Measurements from ENCODE around the gene APCDD1. TPM values are rescaled to one million over a fixed set of nuclear protein-coding genes. Genes with fewer than 3 reads are reported as not detected.
"Not testable (repeated sequence)": the region's sequence is repeated elsewhere in the genome, so short reads cannot be mapped to it uniquely, and the experiment has no call there.

Gene APCDD1
- total RNA-seq, 3 donors from 2014 or later = 0.21 TPM; not detected in 2

DNA sequence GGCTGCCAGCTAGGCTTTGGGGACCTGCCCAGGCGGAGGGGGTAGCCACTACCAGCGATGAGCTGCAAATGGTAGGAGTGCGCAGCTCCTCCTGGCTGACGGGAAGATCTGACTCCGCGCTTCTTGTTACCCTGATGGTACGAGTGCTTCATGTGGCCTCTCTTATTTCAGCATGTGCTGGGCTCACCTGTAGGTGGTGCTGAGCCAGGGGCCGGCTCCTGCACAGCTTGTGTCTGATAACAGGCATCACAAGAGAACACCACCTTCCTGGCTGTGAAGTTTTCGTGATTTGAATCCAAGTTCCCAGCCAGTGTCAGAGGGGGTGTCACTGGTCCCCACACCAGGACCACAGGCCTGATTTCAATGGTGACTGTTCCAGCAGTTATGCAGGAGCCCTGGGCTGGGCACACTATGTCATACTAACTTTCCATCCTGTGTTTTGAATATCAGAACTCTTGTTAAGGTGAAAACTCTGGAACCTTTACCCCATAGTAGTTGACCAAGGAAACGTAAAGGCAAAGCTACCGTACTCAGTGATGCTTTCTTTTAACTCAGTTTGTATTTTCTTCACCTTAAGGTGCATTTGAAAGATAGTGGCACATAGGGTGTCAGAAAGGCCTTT lies 28.0 kb downstream of the APCDD1 start:
- H3K27me3 Mint-ChIP-seq (ENCODE audit: low read depth) = peaks cover 2% of the 10 kb centered on the region
- no peaks in the 10 kb centered on the region for H3K36me3 Mint-ChIP-seq (ENCODE audit: insufficient read depth)
- no peaks in the 10 kb centered on the region for H3K9me3 Mint-ChIP-seq
- no peak overlapping the region for H3K4me3 Mint-ChIP-seq
- ATAC-seq = no peak
- H3K4me1 Mint-ChIP-seq (ENCODE audit: low read depth) = peaks cover 1% of the 10 kb centered on the region
- DNase-seq = no peak

DNA sequence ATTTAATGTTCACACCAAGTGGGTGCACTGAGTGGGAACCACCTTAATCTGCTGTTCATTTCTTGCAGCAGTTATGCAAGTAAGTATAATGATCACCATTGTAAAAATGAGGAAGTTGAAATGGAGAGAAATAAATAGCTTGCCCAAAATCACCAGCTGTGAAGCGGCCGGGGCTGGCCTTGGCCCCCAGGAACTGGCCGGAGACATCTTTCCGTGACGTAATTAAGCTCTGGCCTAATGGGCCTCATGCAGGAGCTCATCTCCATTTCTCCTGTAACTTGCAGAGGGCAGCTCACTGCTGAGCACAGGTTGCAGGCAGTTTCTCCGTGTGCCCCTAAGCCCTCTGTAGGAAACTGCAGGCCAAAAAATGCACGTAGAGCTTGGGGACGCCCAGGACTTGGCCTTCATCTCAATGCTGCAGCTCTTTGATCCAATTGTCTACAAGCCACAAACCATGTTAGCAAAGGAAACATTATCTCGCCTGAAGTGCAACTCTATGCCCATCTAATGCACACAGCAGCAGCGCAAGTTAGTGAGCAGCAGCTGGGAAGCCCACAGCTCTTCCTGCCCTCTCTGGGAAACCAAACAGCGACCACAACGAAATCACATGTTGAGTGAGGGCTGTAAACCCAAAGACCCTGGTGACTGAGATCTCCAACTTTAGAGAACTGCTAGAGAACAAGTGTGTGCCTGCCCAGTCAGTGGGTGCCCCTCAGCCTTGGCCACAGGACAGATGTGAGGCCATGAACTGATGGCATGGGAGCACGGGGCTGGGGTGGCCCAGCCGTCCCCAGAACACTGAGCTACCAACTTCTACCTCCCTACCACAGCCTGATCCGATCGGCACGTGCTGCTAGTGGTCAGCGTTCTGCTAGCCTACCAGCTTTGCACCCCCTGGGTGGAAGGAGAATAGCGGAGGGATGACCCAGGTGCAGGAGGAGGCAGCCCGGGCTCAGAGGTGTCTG lies 28.8 kb downstream of the APCDD1 start:
- H3K4me3 Mint-ChIP-seq = no peak overlapping the region
- peaks cover 1% of the 10 kb centered on the region for H3K27me3 Mint-ChIP-seq (ENCODE audit: low read depth)
- H3K9me3 Mint-ChIP-seq = no peaks in the 10 kb centered on the region
- H3K4me1 Mint-ChIP-seq (ENCODE audit: low read depth) = peaks cover 1% of the 10 kb centered on the region
- H3K36me3 Mint-ChIP-seq (ENCODE audit: insufficient read depth) = no peaks in the 10 kb centered on the region
- DNase-seq (no peak), ATAC-seq (peak in 1 of 2 donors; percentile 30)

DNA sequence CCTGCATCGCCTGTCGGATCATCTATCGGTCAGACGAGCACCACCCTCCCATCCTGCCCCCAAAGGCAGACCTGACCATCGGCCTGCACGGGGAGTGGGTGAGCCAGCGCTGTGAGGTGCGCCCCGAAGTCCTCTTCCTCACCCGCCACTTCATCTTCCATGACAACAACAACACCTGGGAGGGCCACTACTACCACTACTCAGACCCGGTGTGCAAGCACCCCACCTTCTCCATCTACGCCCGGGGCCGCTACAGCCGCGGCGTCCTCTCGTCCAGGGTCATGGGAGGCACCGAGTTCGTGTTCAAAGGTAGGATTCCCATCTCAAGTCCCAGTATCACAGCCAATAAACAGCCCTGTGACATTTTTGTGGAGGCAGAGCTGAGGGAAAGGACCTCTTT lies 31.0 kb downstream of the APCDD1 start:
- no peak for DNase-seq
- Mint-ChIP-seq H3K4me3 (no peak overlapping the region), H3K9me3 (no peaks in the 10 kb centered on the region), H3K4me1 (ENCODE audit: low read depth) (peaks cover 4% of the 10 kb centered on the region), H3K36me3 (ENCODE audit: insufficient read depth) (no peaks in the 10 kb centered on the region), H3K27me3 (ENCODE audit: low read depth) (peaks cover 1% of the 10 kb centered on the region)
- no peak for ATAC-seq

DNA sequence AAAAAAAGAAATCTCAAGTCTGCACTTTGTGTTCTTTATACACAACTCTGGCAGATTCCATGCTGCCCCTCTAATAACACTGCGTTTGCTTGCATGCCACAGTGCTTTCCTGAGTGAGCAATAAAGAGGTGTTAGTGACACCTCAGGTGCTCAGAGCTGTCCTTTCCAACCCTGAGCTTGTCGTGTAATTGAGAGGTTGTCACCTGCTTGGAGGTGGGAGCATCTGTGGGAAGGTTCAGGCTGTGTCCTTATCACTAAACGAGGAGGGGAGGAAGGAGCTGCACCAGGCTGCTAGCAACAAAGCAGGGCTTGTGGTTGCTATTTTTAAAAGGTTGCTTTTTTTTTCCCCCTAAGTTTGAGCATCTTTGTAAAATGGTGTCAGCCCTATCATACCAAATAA lies 31.9 kb downstream of the APCDD1 start:
- ATAC-seq (no peak), DNase-seq (no peak)
- H3K36me3 Mint-ChIP-seq (ENCODE audit: insufficient read depth) = no peaks in the 10 kb centered on the region
- H3K27me3 Mint-ChIP-seq (ENCODE audit: low read depth) = peaks cover 1% of the 10 kb centered on the region
- no peaks in the 10 kb centered on the region for H3K9me3 Mint-ChIP-seq
- H3K4me3 Mint-ChIP-seq = no peak overlapping the region
- H3K4me1 Mint-ChIP-seq (ENCODE audit: low read depth) = peaks cover 5% of the 10 kb centered on the region

DNA sequence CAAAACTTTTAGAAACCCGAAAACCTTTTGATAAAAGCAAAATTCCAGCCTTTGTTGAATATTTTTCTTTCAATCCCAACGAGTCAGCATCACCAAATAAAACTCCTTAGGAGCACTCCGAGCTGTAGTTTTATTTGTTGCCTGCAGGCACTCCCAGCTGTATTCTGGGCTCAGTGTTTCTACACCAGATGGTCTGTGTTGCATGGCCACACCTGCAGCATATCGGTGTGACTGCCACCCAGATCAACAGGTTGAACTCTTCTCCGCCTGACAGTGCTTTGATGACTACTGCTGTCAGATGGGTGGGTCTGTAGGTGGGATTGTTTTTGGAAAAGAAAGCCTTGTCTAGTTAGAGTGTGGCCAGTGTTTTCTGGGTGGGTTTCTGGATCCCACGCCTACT lies 32.7 kb downstream of the APCDD1 start:
- Mint-ChIP-seq H3K4me3 (no peak overlapping the region), H3K9me3 (no peaks in the 10 kb centered on the region), H3K27me3 (ENCODE audit: low read depth) (peaks cover 1% of the 10 kb centered on the region), H3K36me3 (ENCODE audit: insufficient read depth) (no peaks in the 10 kb centered on the region), H3K4me1 (ENCODE audit: low read depth) (peaks cover 3% of the 10 kb centered on the region)
- no peak for ATAC-seq
- no peak for DNase-seq

DNA sequence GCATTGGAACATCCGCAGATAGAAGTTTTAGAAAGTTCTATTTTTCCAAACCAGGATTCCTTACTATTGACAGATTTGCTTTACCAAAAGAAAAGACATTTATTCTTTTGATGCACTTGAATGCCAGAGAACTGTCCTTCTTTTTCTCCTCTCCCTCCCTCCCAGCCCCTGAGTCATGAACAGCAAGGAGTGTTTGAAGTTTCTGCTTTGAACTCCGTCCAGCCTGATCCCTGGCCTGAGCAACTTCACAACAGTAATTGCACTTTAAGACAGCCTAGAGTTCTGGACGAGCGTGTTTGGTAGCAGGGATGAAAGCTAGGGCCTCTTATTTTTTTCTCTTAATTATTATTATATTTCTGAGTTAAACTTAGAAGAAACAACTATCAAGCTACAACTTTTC lies 33.6 kb downstream of the APCDD1 start:
- Mint-ChIP-seq H3K27me3 (ENCODE audit: low read depth) (peaks cover 1% of the 10 kb centered on the region), H3K4me3 (no peak overlapping the region), H3K9me3 (no peaks in the 10 kb centered on the region), H3K4me1 (ENCODE audit: low read depth) (peaks cover 3% of the 10 kb centered on the region), H3K36me3 (ENCODE audit: insufficient read depth) (no peaks in the 10 kb centered on the region)
- DNase-seq = no peak
- ATAC-seq = no peak

DNA sequence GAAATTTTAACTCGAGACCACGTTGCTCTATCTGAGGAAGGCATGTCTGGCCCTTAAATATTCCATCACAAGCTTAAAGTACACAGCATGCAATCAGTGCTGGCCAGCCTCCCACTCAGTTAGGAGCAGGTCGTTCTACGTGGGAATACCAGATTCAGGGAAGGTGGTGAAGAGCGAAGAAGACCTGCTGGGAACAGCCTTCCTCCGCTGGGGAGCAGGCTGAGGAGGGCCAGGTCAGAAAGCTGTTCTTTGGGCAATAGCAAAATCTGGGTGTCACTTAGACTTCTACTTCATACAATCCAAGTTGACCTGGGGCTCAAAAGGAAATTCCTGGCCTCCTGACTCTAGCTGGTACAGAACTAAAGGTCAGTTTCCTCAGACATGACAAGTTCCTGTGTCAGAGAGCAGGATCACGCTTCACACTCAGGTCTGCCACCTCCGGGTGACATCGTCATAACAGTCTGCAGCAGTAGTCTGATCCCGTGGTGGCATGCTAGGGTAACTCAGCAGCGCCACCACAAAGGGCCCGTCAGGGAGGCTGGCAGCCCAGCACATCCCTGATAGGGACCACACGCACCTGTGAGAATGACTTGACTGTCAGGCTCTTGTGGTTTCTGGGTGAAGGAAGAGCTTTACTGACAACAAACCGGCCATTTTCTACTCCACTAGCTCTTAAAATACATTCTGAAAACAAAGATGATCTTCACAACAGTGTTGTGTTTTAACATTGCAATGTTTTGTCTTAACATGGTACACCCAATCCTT lies 36.1 kb downstream of the APCDD1 start:
- Mint-ChIP-seq H3K9me3 (no peaks in the 10 kb centered on the region), H3K4me1 (ENCODE audit: low read depth) (peaks cover 3% of the 10 kb centered on the region), H3K4me3 (no peak overlapping the region), H3K27me3 (ENCODE audit: low read depth) (peaks cover 5% of the 10 kb centered on the region), H3K36me3 (ENCODE audit: insufficient read depth) (no peaks in the 10 kb centered on the region)
- DNase-seq (peak; percentile 46), ATAC-seq (peak; percentile 97 to 99)

GRCh38 chr18:10495936-10496335 lies 41.5 kb downstream of the APCDD1 start:
- ATAC-seq (no peak), DNase-seq (no peak)
- Mint-ChIP-seq H3K36me3 (ENCODE audit: insufficient read depth) (no peaks in the 10 kb centered on the region), H3K27me3 (ENCODE audit: low read depth) (peaks cover 17% of the 10 kb centered on the region), H3K4me3 (no peak overlapping the region), H3K4me1 (ENCODE audit: low read depth) (peaks cover 7% of the 10 kb centered on the region), H3K9me3 (peaks cover 4% of the 10 kb centered on the region)

DNA sequence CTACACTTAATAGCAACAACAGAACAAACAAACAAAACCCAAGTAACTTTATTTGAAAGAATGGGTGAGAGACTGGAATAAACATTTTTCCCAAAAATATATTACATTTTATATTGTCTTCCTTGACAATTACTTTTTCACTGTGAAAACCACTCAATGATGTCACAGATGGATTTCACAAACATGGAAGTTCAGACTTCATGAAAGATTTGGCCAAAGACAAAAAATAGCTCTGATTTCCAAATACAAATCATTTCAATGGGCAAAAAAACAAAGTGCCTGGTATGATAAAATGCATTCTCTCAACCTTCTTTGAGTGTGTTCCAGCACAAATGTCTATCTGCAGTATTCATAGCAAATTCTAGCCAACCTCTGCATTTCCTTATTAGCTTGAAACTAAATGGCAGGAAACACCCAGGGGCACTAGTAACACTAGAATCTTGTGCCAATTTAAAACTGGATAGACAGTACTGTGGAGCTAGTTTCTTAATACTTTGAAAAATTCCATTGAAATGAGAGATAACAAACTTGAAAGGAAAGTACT lies 42.8 kb downstream of the APCDD1 start:
- Mint-ChIP-seq H3K27me3 (ENCODE audit: low read depth) (peaks cover 17% of the 10 kb centered on the region), H3K4me1 (ENCODE audit: low read depth) (peaks cover 7% of the 10 kb centered on the region), H3K9me3 (peaks cover 4% of the 10 kb centered on the region), H3K4me3 (no peak overlapping the region), H3K36me3 (ENCODE audit: insufficient read depth) (no peaks in the 10 kb centered on the region)
- DNase-seq = no peak
- no peak for ATAC-seq

GRCh38 chr18:10499230-10499629 lies 44.8 kb downstream of the APCDD1 start:
- no peaks in the 10 kb centered on the region for H3K36me3 Mint-ChIP-seq (ENCODE audit: insufficient read depth)
- no peak overlapping the region for H3K4me3 Mint-ChIP-seq
- ATAC-seq (peak; percentile 92 to 95), DNase-seq (no peak)
- peaks cover 4% of the 10 kb centered on the region for H3K9me3 Mint-ChIP-seq
- peaks cover 7% of the 10 kb centered on the region for H3K4me1 Mint-ChIP-seq (ENCODE audit: low read depth)
- H3K27me3 Mint-ChIP-seq (ENCODE audit: low read depth) = peaks cover 20% of the 10 kb centered on the region

DNA sequence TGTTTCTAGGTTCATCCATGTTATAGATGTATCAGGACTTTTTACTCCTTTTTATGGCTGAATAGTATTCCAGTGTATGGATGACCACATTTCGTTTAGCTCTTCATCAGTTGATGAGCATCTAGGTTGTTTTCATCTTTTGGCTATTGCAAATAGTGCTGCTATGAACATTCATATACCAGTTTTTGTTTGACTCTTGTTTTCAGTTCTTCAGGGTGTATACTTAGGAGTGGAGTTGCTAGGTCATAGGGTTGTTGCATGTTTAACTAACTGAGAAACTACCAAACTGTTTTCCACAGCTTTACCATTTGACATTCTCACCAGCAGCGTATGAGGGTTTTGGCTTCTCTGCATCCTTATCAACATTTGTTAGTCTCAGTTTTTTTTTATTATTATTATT lies 45.6 kb downstream of the APCDD1 start:
- Mint-ChIP-seq H3K4me1 (ENCODE audit: low read depth) (peaks cover 7% of the 10 kb centered on the region), H3K27me3 (ENCODE audit: low read depth) (peaks cover 28% of the 10 kb centered on the region), H3K4me3 (no peak overlapping the region), H3K9me3 (peaks cover 8% of the 10 kb centered on the region), H3K36me3 (ENCODE audit: insufficient read depth) (no peaks in the 10 kb centered on the region)
- no peak for DNase-seq
- ATAC-seq = no peak

- no peaks in the 10 kb centered on the region for H3K4me1 Mint-ChIP-seq (ENCODE audit: low read depth)
- DNase-seq (no peak), ATAC-seq (no peak)
- no peak overlapping the region for H3K4me3 Mint-ChIP-seq
- no peaks in the 10 kb centered on the region for H3K36me3 Mint-ChIP-seq (ENCODE audit: insufficient read depth)
- peaks cover 22% of the 10 kb centered on the region for H3K9me3 Mint-ChIP-seq
- H3K27me3 Mint-ChIP-seq (ENCODE audit: low read depth) = peaks cover 11% of the 10 kb centered on the region
Observed at GRCh38 chr18:10504723-10505122, 50.3 kb downstream of the APCDD1 start.

GRCh38 chr18:10505892-10506291 lies 51.5 kb downstream of the APCDD1 start:
- DNase-seq; H3K36me3 Mint-ChIP-seq (ENCODE audit: insufficient read depth); H3K4me1 Mint-ChIP-seq (ENCODE audit: low read depth); ATAC-seq; H3K4me3 Mint-ChIP-seq: not testable (repeated sequence)
- Mint-ChIP-seq H3K27me3 (ENCODE audit: low read depth) (peaks cover 11% of the 10 kb centered on the region), H3K9me3 (peaks cover 18% of the 10 kb centered on the region)

GRCh38 chr18:10508591-10508990 lies 54.2 kb downstream of the APCDD1 start:
- H3K9me3 Mint-ChIP-seq = peaks cover 18% of the 10 kb centered on the region

More at GRCh38 chr18:10508591-10508990, 54.2 kb downstream of the APCDD1 start:
- no peak overlapping the region for H3K4me3 Mint-ChIP-seq
- H3K4me1 Mint-ChIP-seq (ENCODE audit: low read depth) = no peaks in the 10 kb centered on the region
- H3K27me3 Mint-ChIP-seq (ENCODE audit: low read depth) = peaks cover 22% of the 10 kb centered on the region
- DNase-seq = no peak
- H3K36me3 Mint-ChIP-seq (ENCODE audit: insufficient read depth) = no peaks in the 10 kb centered on the region
- ATAC-seq = no peak
